ENCODE results near the gene TM9SF2.

GRCh38 chr13:99601535-99601934 is 100.3 kb downstream of the TM9SF2 start:
- TF ChIP-seq ZNF677 (tag by site-specific recombination; IDR thresholded peaks at IDR 0.05) (no peak), SP2 (tag by site-specific recombination; IDR thresholded peaks at IDR 0.05) (no peak), CTCF (tag by site-specific recombination; IDR thresholded peaks at IDR 0.05) (no peak)
